Measurements from ENCODE around the gene HSF5. TPM values are rescaled to one million over a fixed set of nuclear protein-coding genes. Genes with fewer than 3 reads are reported as not detected.

The HSF5 gene
- total and polyA plus RNA-seq, 12 donors: 0.03 to 0.11 (median 0.06) TPM; not detected in 8

- no peak overlapping the region for H3K4me3 ChIP-seq
- 72 to 90% (median 82%) methylated on average over 6 of the region's 6 CpGs for WGBS, 4 donors
- H3K9me3 ChIP-seq (replicated peaks in 1 of 3): no peaks in the 10 kb centered on the region
- H3K4me1 ChIP-seq (replicated peaks in 1 of 2): no peaks in the 10 kb centered on the region
- H3K27ac ChIP-seq: no peak overlapping the region
- intact Hi-C loops (cut with DNase I): no loop called here
- TF ChIP-seq POLR2A (IDR thresholded peaks at IDR 0.05): no peak
- no peak for TF ChIP-seq CTCF (IDR thresholded peaks at IDR 0.05)
- no peak for DNase-seq
- H3K36me3 ChIP-seq (replicated peaks in 1 of 2): no peaks in the 10 kb centered on the region
- no peaks in the 10 kb centered on the region for H3K27me3 ChIP-seq
Observed at GRCh38 chr17:58480090-58480489, 8.1 kb downstream of the HSF5 start.

- H3K4me3 ChIP-seq: no peak overlapping the region
- H3K27ac ChIP-seq: no peak overlapping the region
- 80 to 88% (median 84%) methylated on average over 17 to 18 of the region's 18 CpGs for WGBS, 4 donors
- H3K9me3 ChIP-seq (replicated peaks in 1 of 3): no peaks in the 10 kb centered on the region
- TF ChIP-seq POLR2A (IDR thresholded peaks at IDR 0.05) (no peak), CTCF (IDR thresholded peaks at IDR 0.05) (no peak)
- H3K4me1 ChIP-seq (replicated peaks in 1 of 2): no peaks in the 10 kb centered on the region
- no peak for DNase-seq
- H3K36me3 ChIP-seq (replicated peaks in 1 of 2): no peaks in the 10 kb centered on the region
- intact Hi-C loops (cut with DNase I): no loop called here
- H3K27me3 ChIP-seq: no peaks in the 10 kb centered on the region
Observed at GRCh38 chr17:58476812-58477211, 11.4 kb downstream of the HSF5 start.

GRCh38 chr17:58475985-58476384 is 12.2 kb downstream of the HSF5 start:
- DNase-seq: no peak
- intact Hi-C loops (cut with DNase I): no loop called here
- Histone ChIP-seq H3K27ac (no peak overlapping the region), H3K4me3 (no peak overlapping the region), H3K27me3 (no peaks in the 10 kb centered on the region), H3K4me1 (replicated peaks in 1 of 2) (no peaks in the 10 kb centered on the region), H3K9me3 (replicated peaks in 1 of 3) (no peaks in the 10 kb centered on the region), H3K36me3 (replicated peaks in 1 of 2) (no peaks in the 10 kb centered on the region)
- TF ChIP-seq POLR2A (IDR thresholded peaks at IDR 0.05) (no peak), CTCF (IDR thresholded peaks at IDR 0.05) (no peak)

- WGBS, 4 donors: 89 to 94% (median 92%) methylated on average over 6 of the region's 6 CpGs
- no peak for TF ChIP-seq POLR2A (IDR thresholded peaks at IDR 0.05)
- TF ChIP-seq CTCF (IDR thresholded peaks at IDR 0.05): no peak
Observed at GRCh38 chr17:58470356-58470755, 17.9 kb downstream of the HSF5 start.

More at GRCh38 chr17:58470356-58470755, 17.9 kb downstream of the HSF5 start:
- Histone ChIP-seq H3K27me3 (peaks cover 4% of the 10 kb centered on the region), H3K9me3 (replicated peaks in 1 of 3) (no peaks in the 10 kb centered on the region), H3K36me3 (replicated peaks in 1 of 2) (no peaks in the 10 kb centered on the region), H3K27ac (no peak overlapping the region), H3K4me3 (no peak overlapping the region), H3K4me1 (replicated peaks in 1 of 2) (no peaks in the 10 kb centered on the region)
- no peak for DNase-seq
- intact Hi-C loops (cut with DNase I): no loop called here
